Mesenchymal stem cell (in vitro differentiated cells and primary cell): Measurements from ENCODE around the gene PAX6.

Experiments
- DNase-seq: peaks from one replicate; pipeline ENCODE4 v3.0.0-alpha.2; 2013
- H2AFZ ChIP-seq: one replicate; pipeline ENCODE4 v1.6.1; 2013; ENCODE audit warnings: low read depth, mild to moderate bottlenecking, control low read depth, inconsistent platforms, low read length, moderate library complexity
- H2AK5ac ChIP-seq: 2 replicates; pipeline ENCODE4 v1.6.1; 2013; ENCODE audit warnings: low read length, moderate library complexity, mild to moderate bottlenecking, inconsistent platforms; ENCODE audit not compliant: severe bottlenecking
- H2BK120ac ChIP-seq: one replicate; pipeline ENCODE4 v1.6.1; 2013; ENCODE audit warnings: low read depth, mild to moderate bottlenecking, inconsistent platforms, low read length, moderate library complexity
- H2BK12ac ChIP-seq, 2 experiments: one replicate each; pipeline ENCODE4 v1.6.1; 2013; ENCODE audit warnings: inconsistent platforms in 2 of 2, low read length in 2 of 2, mild to moderate bottlenecking in 2 of 2, moderate library complexity in 2 of 2, control low read depth in 1 of 2
- H2BK15ac ChIP-seq: one replicate; pipeline ENCODE4 v1.6.1; 2013; ENCODE audit warnings: mild to moderate bottlenecking, low read depth, inconsistent platforms; ENCODE audit not compliant: poor library complexity, severe bottlenecking
- H2BK5ac ChIP-seq: 2 replicates; pipeline ENCODE4 v1.6.1; 2013; ENCODE audit warnings: low read depth, mild to moderate bottlenecking, low read length, control low read depth, inconsistent platforms; ENCODE audit not compliant: poor library complexity, severe bottlenecking
- H3K14ac ChIP-seq, 2 experiments: one replicate each; pipeline ENCODE4 v1.6.1; 2013; ENCODE audit warnings: inconsistent platforms in 2 of 2, low read length in 2 of 2, control low read depth in 1 of 2, mild to moderate bottlenecking in 1 of 2, moderate library complexity in 1 of 2
- H3K18ac ChIP-seq, 2 experiments: one replicate each; pipeline ENCODE4 v1.6.1; 2013; ENCODE audit warnings: inconsistent platforms in 2 of 2, low read length in 2 of 2, control low read depth in 1 of 2, low read depth in 1 of 2, mild to moderate bottlenecking in 1 of 2
- H3K23ac ChIP-seq, 2 experiments: one replicate each; pipeline ENCODE4 v1.6.1; 2013; ENCODE audit warnings: inconsistent platforms in 2 of 2, low read length in 2 of 2, mild to moderate bottlenecking in 2 of 2, moderate library complexity in 2 of 2, control low read depth in 1 of 2
- H3K27ac ChIP-seq: 2 replicates; pipeline ENCODE4 v1.5.1; 2013; ENCODE audit warnings: mild to moderate bottlenecking, moderate library complexity, low read length, control low read depth, inconsistent platforms; ENCODE audit not compliant: poor library complexity, severe bottlenecking
- H3K27me3 ChIP-seq, 2 experiments: 2 replicates each; pipeline versions ENCODE4 v1.6.1 to v1.7.0; 2013; ENCODE audit warnings: low read length in 2 of 2, mild to moderate bottlenecking in 2 of 2, moderate library complexity in 2 of 2, control low read depth in 1 of 2, inconsistent platforms in 1 of 2; ENCODE audit not compliant: control insufficient read depth in 1 of 2, insufficient read depth in 1 of 2
- H3K36me3 ChIP-seq, 2 experiments: 2 replicates each; pipeline versions ENCODE4 v1.6.1 to v1.7.0; 2013; ENCODE audit warnings: low read length in 2 of 2, control low read depth in 1 of 2, inconsistent platforms in 1 of 2, low read depth in 1 of 2, mild to moderate bottlenecking in 1 of 2; ENCODE audit not compliant: insufficient read depth in 2 of 2, control insufficient read depth in 1 of 2
- H3K4ac ChIP-seq, 2 experiments: one replicate each; pipeline ENCODE4 v1.6.1; 2013; ENCODE audit warnings: inconsistent platforms in 2 of 2, low read length in 2 of 2, mild to moderate bottlenecking in 2 of 2, moderate library complexity in 2 of 2, control low read depth in 1 of 2, low read depth in 1 of 2
- H3K4me1 ChIP-seq: 2 replicates; pipeline ENCODE4 v1.6.1; 2013; ENCODE audit warnings: low read depth, low read length, control low read depth; ENCODE audit not compliant: control insufficient read depth, insufficient read depth
- H3K4me2 ChIP-seq: 2 replicates; pipeline ENCODE4 v1.6.1; 2013; ENCODE audit warnings: low read length, mild to moderate bottlenecking, inconsistent platforms; ENCODE audit not compliant: poor library complexity, severe bottlenecking
- H3K4me3 ChIP-seq, 2 experiments: 2 replicates each; pipeline versions ENCODE4 v1.5.1 to v1.7.0; 2013; ENCODE audit warnings: low read length in 2 of 2, mild to moderate bottlenecking in 2 of 2, control low read depth in 1 of 2, low read depth in 1 of 2; ENCODE audit not compliant: insufficient read depth in 1 of 2
- H3K79me1 ChIP-seq: replicated peaks from 2 replicates; pipeline ENCODE4 v1.6.1; 2013; ENCODE audit warnings: mild to moderate bottlenecking, control low read depth, low read length, inconsistent platforms; ENCODE audit not compliant: poor library complexity, severe bottlenecking
- H3K9ac ChIP-seq: 2 replicates; pipeline ENCODE4 v1.7.0; 2013; ENCODE audit warnings: mild to moderate bottlenecking, low read length, moderate library complexity
- H3K9me3 ChIP-seq: 2 replicates; pipeline ENCODE4 v1.7.0; 2013; ENCODE audit warnings: mild to moderate bottlenecking, low read length; ENCODE audit not compliant: control insufficient read depth
- H4K8ac ChIP-seq: one replicate; pipeline ENCODE4 v1.6.1; 2013; ENCODE audit warnings: inconsistent platforms, mild to moderate bottlenecking, low read length, moderate library complexity
- H4K91ac ChIP-seq: one replicate; pipeline ENCODE4 v1.6.1; 2013; ENCODE audit warnings: mild to moderate bottlenecking, low read length, inconsistent platforms
- WGBS: methylation state at CpG from one replicate; pipeline ENCODE4 v1.1.7; 2013; ENCODE audit warnings: mixed read lengths; 5-methylcytosine and 5-hydroxymethylcytosine counted together

The PAX6 gene

GRCh38 chr11:31770011-31770700, 41.0 kb downstream of the PAX6 start:
- no peak overlapping the region for H2AFZ ChIP-seq
- 98% methylated on average over 3 of the region's 3 CpGs for WGBS

GRCh38 chr11:31768749-31769640, 42.1 kb downstream of the PAX6 start:
- 73% methylated on average over 8 of the region's 9 CpGs for WGBS

More at GRCh38 chr11:31770011-31770700, 41.0 kb downstream of the PAX6 start:
- no peak overlapping the region for H4K8ac ChIP-seq
- H2BK120ac ChIP-seq: no peak overlapping the region
- no peak overlapping the region for H2AK5ac ChIP-seq
- H4K91ac ChIP-seq: no peak overlapping the region
- no peak overlapping the region for H3K4me3 ChIP-seq
- no peak overlapping the region for H3K14ac ChIP-seq
- no peaks in the 10 kb centered on the region for H3K27me3 ChIP-seq
- no peak overlapping the region for H3K23ac ChIP-seq
- no peak overlapping the region for H3K9ac ChIP-seq
- no peaks in the 10 kb centered on the region for H3K36me3 ChIP-seq
- no peak overlapping the region for H2BK5ac ChIP-seq
- H3K4ac ChIP-seq: no peak overlapping the region
- no peak overlapping the region for H3K18ac ChIP-seq
- H2BK15ac ChIP-seq: no peak overlapping the region
- no peaks in the 10 kb centered on the region for H3K4me1 ChIP-seq
- H2BK12ac ChIP-seq: no peak overlapping the region
- no peak overlapping the region for H3K27ac ChIP-seq
- H3K9me3 ChIP-seq: no peaks in the 10 kb centered on the region
- no peak overlapping the region for H3K4me2 ChIP-seq
- DNase-seq: no peak
- H3K79me1 ChIP-seq: no peaks in the 10 kb centered on the region

GRCh38 chr11:31767685-31768084, 43.4 kb downstream of the PAX6 start:
- Histone ChIP-seq H2BK120ac (no peak overlapping the region), H2BK5ac (no peak overlapping the region), H4K8ac (no peak overlapping the region), H3K36me3 (no peaks in the 10 kb centered on the region), H3K4me3 (no peak overlapping the region), H3K4me1 (no peaks in the 10 kb centered on the region), H3K27me3 (no peaks in the 10 kb centered on the region), H3K79me1 (no peaks in the 10 kb centered on the region), H2BK12ac (no peak overlapping the region), H3K4ac (no peak overlapping the region), H2BK15ac (no peak overlapping the region), H3K9me3 (no peaks in the 10 kb centered on the region), H4K91ac (no peak overlapping the region), H3K18ac (no peak overlapping the region), H3K4me2 (no peak overlapping the region), H2AK5ac (no peak overlapping the region), H3K23ac (no peak overlapping the region), H3K14ac (no peak overlapping the region), H2AFZ (no peak overlapping the region), H3K27ac (no peak overlapping the region), H3K9ac (no peak overlapping the region)
- WGBS: 82% methylated on average over 2 of the region's 2 CpGs
- DNase-seq: no peak

More at GRCh38 chr11:31768749-31769640, 42.1 kb downstream of the PAX6 start:
- no peak overlapping the region for H3K27ac ChIP-seq
- no peaks in the 10 kb centered on the region for H3K79me1 ChIP-seq
- no peaks in the 10 kb centered on the region for H3K27me3 ChIP-seq
- no peak overlapping the region for H2BK12ac ChIP-seq
- H2BK5ac ChIP-seq: no peak overlapping the region
- no peak overlapping the region for H3K23ac ChIP-seq
- H3K9me3 ChIP-seq: no peaks in the 10 kb centered on the region
- H3K4ac ChIP-seq: no peak overlapping the region
- no peak overlapping the region for H3K9ac ChIP-seq
- no peak overlapping the region for H2AK5ac ChIP-seq
- H3K36me3 ChIP-seq: no peaks in the 10 kb centered on the region
- no peak overlapping the region for H3K4me3 ChIP-seq
- H2BK120ac ChIP-seq: no peak overlapping the region
- no peaks in the 10 kb centered on the region for H3K4me1 ChIP-seq
- H4K91ac ChIP-seq: no peak overlapping the region
- no peak overlapping the region for H4K8ac ChIP-seq
- H3K18ac ChIP-seq: no peak overlapping the region
- no peak overlapping the region for H3K4me2 ChIP-seq
- H3K14ac ChIP-seq: no peak overlapping the region
- no peak overlapping the region for H2AFZ ChIP-seq
- no peak overlapping the region for H2BK15ac ChIP-seq
- DNase-seq: no peak

DNA sequence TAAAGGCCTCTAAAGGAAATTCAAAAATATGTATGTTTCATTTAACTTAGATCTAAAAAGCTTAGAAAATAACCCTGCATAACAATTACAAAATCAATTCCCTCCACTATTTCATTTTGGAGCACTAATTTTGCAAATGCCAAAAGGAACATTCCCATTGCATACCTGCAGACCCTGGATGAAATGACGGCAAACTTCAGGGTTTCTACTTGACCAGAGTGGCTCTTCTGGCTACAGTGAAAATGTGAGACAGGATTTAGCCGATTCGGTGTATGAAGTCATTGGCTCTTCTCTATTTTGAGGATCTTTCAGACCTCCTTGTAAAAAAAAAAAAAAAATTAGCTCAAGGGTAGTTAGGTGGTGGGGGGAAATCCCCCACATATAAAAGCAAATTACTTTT, 44.1 kb downstream of the PAX6 start:
- Histone ChIP-seq H3K79me1 (no peaks in the 10 kb centered on the region), H3K27me3 (no peaks in the 10 kb centered on the region)

More for the DNA sequence above, 44.1 kb downstream of the PAX6 start:
- Histone ChIP-seq H2BK5ac (no peak overlapping the region), H2BK15ac (no peak overlapping the region), H3K27ac (no peak overlapping the region), H3K23ac (no peak overlapping the region), H3K9me3 (no peaks in the 10 kb centered on the region), H3K4me3 (no peak overlapping the region), H3K14ac (no peak overlapping the region), H2BK12ac (no peak overlapping the region), H3K9ac (no peak overlapping the region), H3K4me1 (no peaks in the 10 kb centered on the region), H3K4ac (no peak overlapping the region), H2BK120ac (no peak overlapping the region), H3K36me3 (no peaks in the 10 kb centered on the region), H2AFZ (no peak overlapping the region), H3K4me2 (no peak overlapping the region), H3K18ac (no peak overlapping the region), H2AK5ac (no peak overlapping the region), H4K91ac (no peak overlapping the region), H4K8ac (no peak overlapping the region)
- WGBS: 100% methylated on average over 1 of the region's 3 CpGs
- no peak for DNase-seq
